Ishikawa (cell line): ENCODE measurements around the gene DENND5B.
A peak's percentile ranks its signal among the peaks of the same experiment; 100 is the strongest.

ENCODE experiments used
- CEBPB ChIP-seq: IDR thresholded peaks from 2 replicates; pipeline ENCODE4 v1.6.1; 2012
- FOXM1 ChIP-seq: IDR thresholded peaks from 2 replicates; pipeline ENCODE4 v1.6.1; 2012; ENCODE audit warnings: low read depth, borderline replicate concordance
- NFIC ChIP-seq: IDR thresholded peaks from 2 replicates; pipeline ENCODE4 v1.6.1; 2012
- RAD21 ChIP-seq: IDR thresholded peaks from 2 replicates; pipeline ENCODE4 v1.6.1; 2012; ENCODE audit warnings: low read depth
- ZBTB7A ChIP-seq: IDR thresholded peaks from 2 replicates; pipeline ENCODE4 v1.6.1; 2012; ENCODE audit warnings: low read depth
- TF ChIP-seq, protein P1 (sequence below): IDR thresholded peaks from 2 replicates; pipeline ENCODE4 v1.6.1; 2012; ENCODE audit warnings: low read depth, mild to moderate bottlenecking
- TF ChIP-seq, protein P2 (sequence below): IDR thresholded peaks from 2 replicates; pipeline ENCODE4 v1.6.1; 2012

DNA sequence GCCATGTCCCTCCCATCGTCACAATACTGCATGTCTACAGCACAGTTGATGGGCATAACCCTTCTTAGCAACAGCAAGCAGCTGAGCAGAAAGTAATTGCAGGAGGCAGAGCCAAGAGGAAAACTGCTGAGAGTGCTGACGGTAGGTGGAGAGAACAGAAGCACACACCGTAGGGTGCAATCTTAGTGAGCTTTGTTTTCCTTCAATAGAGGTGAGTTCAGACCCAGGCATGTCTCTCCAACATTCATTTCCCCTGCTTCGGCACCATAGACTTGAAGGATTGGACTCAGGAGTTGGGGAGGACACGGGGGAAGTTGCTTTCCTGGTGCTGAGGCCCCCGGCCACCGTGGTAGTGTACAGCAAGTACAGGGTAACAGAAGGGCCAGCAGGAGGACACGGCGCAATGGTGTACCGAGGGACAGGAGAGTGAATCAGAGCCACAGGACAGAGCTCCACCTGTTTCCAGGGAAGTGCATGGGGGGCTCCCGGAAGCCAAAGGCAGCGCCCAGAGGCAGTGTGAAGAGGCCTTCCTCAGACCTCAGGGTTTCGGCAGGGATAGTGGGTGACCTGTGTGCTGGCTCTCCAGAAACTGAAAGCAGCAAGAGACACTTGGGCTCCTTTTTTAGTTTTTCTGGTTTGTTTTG lies 228.7 kb downstream of the DENND5B start:
- TF ChIP-seq FOXM1 (no peak), RAD21 (peak; percentile 1; the same call in 1 of the 2 replicates), ZBTB7A (0 out of 2 replicates have a peak, but pooled peaks have one; percentile 25), NFIC (peak; percentile 41; the same call in 1 of the 2 replicates), CEBPB (no peak)
- TF ChIP-seq, protein P1, sequence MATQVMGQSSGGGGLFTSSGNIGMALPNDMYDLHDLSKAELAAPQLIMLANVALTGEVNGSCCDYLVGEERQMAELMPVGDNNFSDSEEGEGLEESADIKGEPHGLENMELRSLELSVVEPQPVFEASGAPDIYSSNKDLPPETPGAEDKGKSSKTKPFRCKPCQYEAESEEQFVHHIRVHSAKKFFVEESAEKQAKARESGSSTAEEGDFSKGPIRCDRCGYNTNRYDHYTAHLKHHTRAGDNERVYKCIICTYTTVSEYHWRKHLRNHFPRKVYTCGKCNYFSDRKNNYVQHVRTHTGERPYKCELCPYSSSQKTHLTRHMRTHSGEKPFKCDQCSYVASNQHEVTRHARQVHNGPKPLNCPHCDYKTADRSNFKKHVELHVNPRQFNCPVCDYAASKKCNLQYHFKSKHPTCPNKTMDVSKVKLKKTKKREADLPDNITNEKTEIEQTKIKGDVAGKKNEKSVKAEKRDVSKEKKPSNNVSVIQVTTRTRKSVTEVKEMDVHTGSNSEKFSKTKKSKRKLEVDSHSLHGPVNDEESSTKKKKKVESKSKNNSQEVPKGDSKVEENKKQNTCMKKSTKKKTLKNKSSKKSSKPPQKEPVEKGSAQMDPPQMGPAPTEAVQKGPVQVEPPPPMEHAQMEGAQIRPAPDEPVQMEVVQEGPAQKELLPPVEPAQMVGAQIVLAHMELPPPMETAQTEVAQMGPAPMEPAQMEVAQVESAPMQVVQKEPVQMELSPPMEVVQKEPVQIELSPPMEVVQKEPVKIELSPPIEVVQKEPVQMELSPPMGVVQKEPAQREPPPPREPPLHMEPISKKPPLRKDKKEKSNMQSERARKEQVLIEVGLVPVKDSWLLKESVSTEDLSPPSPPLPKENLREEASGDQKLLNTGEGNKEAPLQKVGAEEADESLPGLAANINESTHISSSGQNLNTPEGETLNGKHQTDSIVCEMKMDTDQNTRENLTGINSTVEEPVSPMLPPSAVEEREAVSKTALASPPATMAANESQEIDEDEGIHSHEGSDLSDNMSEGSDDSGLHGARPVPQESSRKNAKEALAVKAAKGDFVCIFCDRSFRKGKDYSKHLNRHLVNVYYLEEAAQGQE, result no peak
- TF ChIP-seq, protein P2, sequence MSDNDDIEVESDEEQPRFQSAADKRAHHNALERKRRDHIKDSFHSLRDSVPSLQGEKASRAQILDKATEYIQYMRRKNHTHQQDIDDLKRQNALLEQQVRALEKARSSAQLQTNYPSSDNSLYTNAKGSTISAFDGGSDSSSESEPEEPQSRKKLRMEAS, result peak; percentile 21; the same call in 1 of the 2 replicates
